ENCODE results near the gene BTN3A1. TPM values are rescaled to one million over a fixed set of nuclear protein-coding genes. Genes with fewer than 3 reads are reported as not detected.

Gene BTN3A1
- total and polyA plus RNA-seq, 10 of the 15 experiments (the other 5 are each of a cell fraction or from before 2014, with no cell fraction given), result 5.6 to 60.1 (median 16.1) TPM

DNA sequence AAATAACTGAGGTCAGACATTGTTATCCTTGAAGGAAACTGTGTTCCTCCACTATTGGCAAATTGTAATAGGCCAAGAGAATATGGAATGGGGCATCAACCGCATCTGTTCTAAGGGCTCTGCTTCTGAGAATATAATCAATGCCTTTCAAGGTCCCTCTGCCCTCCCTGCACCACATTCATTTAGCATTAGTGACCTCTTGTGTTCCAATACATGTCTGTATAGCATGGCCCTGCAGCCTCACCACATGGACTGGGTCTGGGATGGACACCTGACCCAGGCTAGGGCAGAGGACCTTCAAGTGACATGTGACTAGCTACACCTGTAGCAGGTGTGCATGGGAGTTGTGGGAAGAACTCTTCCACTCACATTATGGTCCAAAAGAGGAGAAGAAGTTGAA, 14.2 kb downstream of the BTN3A1 start:
- SMC1A ChIA-PET (ENCODE audit: uncharacterized antibody, unreplicated experiment), result no interaction called here
- peaks cover 14% of the 10 kb centered on the region; the same call in 2 of the 3 replicates for H3K9me3 ChIP-seq (replicated peaks; ENCODE audit: control insufficient read depth, insufficient read depth, low read length)
- H3K4me2 ChIP-seq (ENCODE audit: control insufficient read depth, insufficient read depth), result no peak overlapping the region
- no peak overlapping the region for H2AFZ ChIP-seq (ENCODE audit: control insufficient read depth, low read depth, low read length)
- H3K4me3 ChIP-seq, result no peak overlapping the region
- no TSS peak for BruUV-seq (replicated peaks)
- H3K9ac ChIP-seq (ENCODE audit: control insufficient read depth, insufficient read depth, low read length), result no peak overlapping the region
- TF ChIP-seq SUZ12 (IDR thresholded peaks at IDR 0.05; ENCODE audit: unreplicated experiment), result no peak
- TF ChIP-seq, protein P1, sequence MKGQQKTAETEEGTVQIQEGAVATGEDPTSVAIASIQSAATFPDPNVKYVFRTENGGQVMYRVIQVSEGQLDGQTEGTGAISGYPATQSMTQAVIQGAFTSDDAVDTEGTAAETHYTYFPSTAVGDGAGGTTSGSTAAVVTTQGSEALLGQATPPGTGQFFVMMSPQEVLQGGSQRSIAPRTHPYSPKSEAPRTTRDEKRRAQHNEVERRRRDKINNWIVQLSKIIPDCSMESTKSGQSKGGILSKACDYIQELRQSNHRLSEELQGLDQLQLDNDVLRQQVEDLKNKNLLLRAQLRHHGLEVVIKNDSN (IDR thresholded peaks at IDR 0.05; ENCODE audit: borderline replicate concordance, extremely low read length, insufficient read depth, low read depth, low read length), result no peak
- no peak for TF ChIP-seq CBFB (IDR thresholded peaks at IDR 0.05; ENCODE audit: low read depth)
- no peak for TF ChIP-seq ZBTB40 (IDR thresholded peaks at IDR 0.05; ENCODE audit: borderline replicate concordance)
- TF ChIP-seq MTA3 (IDR thresholded peaks at IDR 0.05; ENCODE audit: borderline replicate concordance, low read length), result no peak
- no peak for TF ChIP-seq TARDBP (IDR thresholded peaks at IDR 0.05; ENCODE audit: borderline replicate concordance)
- TF ChIP-seq, protein P2, sequence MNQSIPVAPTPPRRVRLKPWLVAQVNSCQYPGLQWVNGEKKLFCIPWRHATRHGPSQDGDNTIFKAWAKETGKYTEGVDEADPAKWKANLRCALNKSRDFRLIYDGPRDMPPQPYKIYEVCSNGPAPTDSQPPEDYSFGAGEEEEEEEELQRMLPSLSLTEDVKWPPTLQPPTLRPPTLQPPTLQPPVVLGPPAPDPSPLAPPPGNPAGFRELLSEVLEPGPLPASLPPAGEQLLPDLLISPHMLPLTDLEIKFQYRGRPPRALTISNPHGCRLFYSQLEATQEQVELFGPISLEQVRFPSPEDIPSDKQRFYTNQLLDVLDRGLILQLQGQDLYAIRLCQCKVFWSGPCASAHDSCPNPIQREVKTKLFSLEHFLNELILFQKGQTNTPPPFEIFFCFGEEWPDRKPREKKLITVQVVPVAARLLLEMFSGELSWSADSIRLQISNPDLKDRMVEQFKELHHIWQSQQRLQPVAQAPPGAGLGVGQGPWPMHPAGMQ (IDR thresholded peaks at IDR 0.05; ENCODE audit: borderline replicate concordance), result no peak
- no peak for TF ChIP-seq NFXL1 (IDR thresholded peaks at IDR 0.05; ENCODE audit: borderline replicate concordance)
- TF ChIP-seq LARP7 (IDR thresholded peaks at IDR 0.05), result no peak
- TF ChIP-seq PAX8 (IDR thresholded peaks at IDR 0.05), result no peak
- no peak for TF ChIP-seq RCOR1 (conservative IDR thresholded peaks at IDR 0.05; ENCODE audit: low read depth, low read length)
- no peak for TF ChIP-seq ZNF687 (IDR thresholded peaks at IDR 0.05)
- TF ChIP-seq RAD21 (IDR thresholded peaks at IDR 0.05; ENCODE audit: insufficient read depth, low read depth, low read length), result no peak
- TF ChIP-seq CHD1 (IDR thresholded peaks at IDR 0.05; ENCODE audit: low read depth, low read length), result no peak
- no peak for TF ChIP-seq ESRRA (IDR thresholded peaks at IDR 0.05; ENCODE audit: low read length)
- no peak for TF ChIP-seq FOXK2 (IDR thresholded peaks at IDR 0.05)
- RAD21 ChIA-PET (ENCODE audit: unreplicated experiment), result no interaction called here
- H3K27ac ChIP-seq (ENCODE audit: control insufficient read depth, insufficient read depth), result no peak overlapping the region
- H4K20me1 ChIP-seq (ENCODE audit: control insufficient read depth, insufficient read depth), result no peaks in the 10 kb centered on the region
- peaks cover 0 to 6% of the 10 kb centered on the region in 2 experiments; a peak in 1 of 4 replicates for H3K36me3 ChIP-seq (ENCODE audit: control insufficient read depth in 2 of 2, insufficient read depth in 2 of 2, low read length in 1 of 2)
- WGBS (ENCODE audit: insufficient coverage, insufficient replicate concordance, low lambda C conversion rate, missing lambda C conversion rate), result 67% methylated on average over 1 of the region's 1 CpG
- CTCF ChIA-PET, result no interaction called here
- no peak for FAIRE-seq
- no peaks in the 10 kb centered on the region for H3K27me3 ChIP-seq (replicated peaks in 1 of 2; ENCODE audit: control insufficient read depth in 2 of 2, insufficient read depth in 2 of 2, low read length in 1 of 2)
- no peak for DNase-seq (ENCODE audit: low read depth, low spot score)
- ATAC-seq, result no peak
- intact Hi-C loops (cut with micrococcal nuclease; ENCODE audit: unreplicated experiment) (no loop called here), in situ Hi-C loops (cut with MboI) (no loop called here)
- POLR2A ChIA-PET, result interaction anchor here (0.6 to 0.9 kb wide), 2 partner anchors 8 to 73 kb away, joined by 3 read pairs; no protein-coding TSS in a partner anchor
- H3K79me2 ChIP-seq (ENCODE audit: control insufficient read depth, insufficient read depth, low read length), result no peaks in the 10 kb centered on the region
- H3K4me1 ChIP-seq (ENCODE audit: control insufficient read depth, insufficient read depth, low read length), result peaks cover 9% of the 10 kb centered on the region
